Frontal cortex (tissue), 4 donors: ENCODE results near the gene ARMCX5. TPM values are rescaled to one million over a fixed set of nuclear protein-coding genes. Genes with fewer than 3 reads are reported as not detected.

Source experiments
- DNase-seq, 2 donors: peaks; one replicate each; pipeline ENCODE4 v3.0.0; 2012; ENCODE audit warnings: low spot score in 2 of 2
- FAIRE-seq: peaks from 2 replicates; lab custom pipeline; 2012; peaks lifted over from hg19 to GRCh38; lab: Jason Lieb, UNC
- total RNA-seq: library from RNA; depleted of rRNA; stranded (reverse); fragments of >200 nt; gene quantifications from one replicate; pipeline ENCODE4 v1.2.3, GENCODE V29; 2014
- donor health status: control.
- donor health status: control.
- donor health status: control.

Gene ARMCX5
- total RNA-seq, result 42.8 TPM

DNA sequence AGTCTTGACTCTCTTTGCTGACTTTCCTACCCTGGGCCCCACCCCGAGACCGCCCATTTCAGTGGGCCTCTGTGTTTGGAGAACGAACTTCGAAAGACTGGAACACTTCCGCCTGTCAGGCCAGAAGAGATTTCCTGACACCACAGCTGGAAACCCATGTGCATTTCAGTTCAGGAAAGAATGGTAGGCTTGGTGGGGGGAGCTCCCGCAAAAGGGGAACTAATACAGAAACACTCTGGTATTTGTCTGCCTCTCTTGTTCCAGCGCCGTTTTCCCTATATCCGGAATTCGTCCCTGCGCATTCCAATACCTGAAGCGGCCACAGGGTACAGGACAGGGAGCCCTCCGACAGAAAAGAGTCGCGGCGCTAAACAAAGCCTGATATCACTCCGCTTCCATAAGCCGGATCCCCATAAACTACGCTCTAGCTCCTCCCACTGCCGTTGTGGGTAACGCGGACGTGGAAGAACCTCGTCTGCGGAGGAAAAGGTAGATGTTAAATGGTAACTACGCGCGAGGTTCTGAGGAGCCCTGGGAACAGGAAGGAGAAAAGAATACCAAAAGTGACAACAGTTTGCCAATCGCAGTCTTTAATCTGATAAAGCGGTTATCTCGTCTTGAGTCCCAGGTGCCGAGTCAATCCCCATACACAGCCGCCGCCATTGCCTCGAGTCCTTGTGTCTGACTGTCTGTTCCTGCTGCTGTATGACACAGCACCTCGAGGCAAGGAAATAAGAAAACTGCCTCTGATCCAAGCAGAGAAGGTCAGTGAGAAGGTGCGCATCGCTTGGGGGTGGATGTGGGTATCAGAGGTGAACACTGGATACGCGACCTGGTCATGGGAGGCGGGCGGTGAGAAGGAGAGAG is at the start of gene ARMCX5:
Gene ARMCX5 (plus strand): TSS at position 432 of the 867 bp plus-strand sequence. CDS start 2,627 bp downstream, outside the sequence.
- peak in 1 of 2 donors; percentile 6 for DNase-seq
- FAIRE-seq, result no peak

DNA sequence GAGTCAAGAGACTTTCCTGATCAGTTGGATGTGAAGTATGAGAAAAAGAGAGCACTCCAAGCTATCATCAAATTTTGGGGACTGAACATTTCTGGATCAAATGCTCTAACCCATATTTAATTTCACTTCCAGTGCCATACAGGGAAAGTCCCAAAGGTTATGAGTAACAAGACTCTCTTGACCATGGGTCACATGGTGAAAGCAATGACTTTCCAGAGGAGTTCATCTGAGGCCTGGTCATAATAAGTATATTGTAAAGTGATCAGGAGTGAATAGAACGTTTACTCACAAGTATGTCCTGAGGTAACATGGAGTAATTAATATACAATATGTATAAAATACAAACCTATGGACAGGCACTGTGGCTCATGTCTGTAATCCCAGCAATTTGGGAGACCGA is 40.7 kb upstream of the ARMCX5 start:
- DNase-seq, result no peak
- FAIRE-seq, result no peak

GRCh38 chrX:102560423-102561068 is 38.8 kb upstream of the ARMCX5 start:
- FAIRE-seq (no peak), DNase-seq (no peak)

DNA sequence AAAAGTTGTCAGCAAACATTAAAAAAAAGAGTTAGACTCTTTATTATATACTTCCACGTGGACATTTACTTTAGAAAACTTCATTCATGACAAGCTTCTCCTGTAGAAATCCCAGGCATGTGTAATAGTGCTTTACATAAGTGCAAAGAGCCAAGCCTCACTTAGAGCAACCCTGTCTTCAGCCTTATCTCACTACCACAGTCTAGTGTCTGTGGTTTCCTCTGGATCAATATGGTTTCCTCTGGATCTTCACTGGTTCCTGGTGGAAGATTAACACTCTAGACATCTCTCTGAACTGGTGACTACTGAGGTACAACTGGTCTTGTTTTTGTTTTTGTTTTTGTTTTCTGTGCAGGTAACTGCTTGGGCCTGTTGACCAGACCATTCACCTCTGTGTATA is 18.4 kb upstream of the ARMCX5 start:
- DNase-seq (no peak), FAIRE-seq (no peak)

DNA sequence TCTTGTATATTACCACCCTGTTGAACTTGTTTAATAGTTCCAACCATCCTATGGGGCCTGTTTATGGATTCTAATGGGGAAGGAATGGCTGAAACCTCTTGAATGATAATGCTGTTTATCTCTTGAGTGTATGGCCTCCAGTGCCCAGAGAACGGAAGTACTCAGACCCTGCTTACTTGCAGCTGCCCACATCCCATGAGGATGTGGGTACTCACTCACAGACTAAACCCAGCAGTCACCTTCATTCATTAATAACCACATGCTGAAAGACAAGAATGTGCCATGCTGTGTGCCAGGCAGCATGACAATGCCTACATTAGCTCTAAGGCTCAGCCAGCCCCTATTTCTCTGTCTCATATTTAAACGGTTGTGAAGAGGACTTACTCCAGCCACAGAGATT is 5.9 kb upstream of the ARMCX5 start:
- FAIRE-seq (no peak), DNase-seq (no peak)

DNA sequence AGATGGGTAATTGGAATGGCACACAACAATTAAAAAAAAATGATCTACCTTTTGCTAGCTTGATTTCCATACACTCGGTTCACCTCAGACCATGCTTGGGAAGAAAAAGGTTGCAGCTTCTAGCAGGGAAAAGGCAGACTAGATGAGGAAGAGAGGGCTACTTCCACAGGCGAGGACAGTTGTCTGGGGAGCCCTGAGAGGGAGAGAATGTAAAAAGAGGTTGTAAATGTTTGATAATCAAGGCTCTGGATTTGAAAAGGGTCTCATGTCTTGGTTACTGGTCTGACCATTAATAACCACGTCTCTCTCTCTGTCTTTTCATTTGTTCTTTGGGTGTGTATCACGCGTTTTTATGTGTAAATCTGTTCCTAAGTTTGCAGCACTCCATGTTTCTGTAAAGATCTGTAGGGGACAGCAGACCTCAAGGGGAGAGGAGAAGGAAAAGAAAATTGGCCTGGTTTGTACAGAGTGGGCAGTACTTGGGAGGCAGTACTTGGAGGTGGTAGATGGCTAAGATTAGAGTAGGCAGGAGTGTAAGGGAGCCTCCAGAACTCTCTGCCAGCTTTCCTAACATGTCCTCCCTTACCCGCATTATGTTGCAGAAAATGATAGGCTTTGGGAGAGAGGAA is 750 bp downstream of the ARMCX5 start:
- no peak for DNase-seq
- no peak for FAIRE-seq

DNA sequence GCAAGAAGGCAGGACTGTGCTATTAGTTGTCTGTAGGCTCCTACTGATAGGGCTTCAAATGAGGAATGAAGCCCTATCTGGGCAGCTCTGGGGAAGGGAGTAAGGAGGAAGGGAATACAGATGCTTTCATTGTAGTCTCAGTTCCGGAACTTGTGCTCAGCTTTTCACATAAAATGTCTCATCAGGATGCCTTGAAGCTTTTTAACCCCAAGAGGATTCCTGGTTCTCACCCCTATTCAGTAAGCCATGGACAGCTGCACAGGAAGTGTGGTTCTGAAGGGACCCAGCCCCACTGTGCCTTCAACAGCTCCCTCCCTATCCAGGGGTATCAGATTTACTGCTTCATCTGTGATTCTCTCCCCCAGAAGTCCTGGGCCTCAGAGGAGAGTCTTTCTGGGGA is 5.0 kb downstream of the ARMCX5 start:
- DNase-seq, result no peak
- FAIRE-seq, result no peak

- no peak for DNase-seq
- no peak for FAIRE-seq
Measured at GRCh38 chrX:102606115-102606514, 6.8 kb downstream of the ARMCX5 start.

GRCh38 chrX:102610905-102611304 is 11.6 kb downstream of the ARMCX5 start:
- FAIRE-seq, result no peak

GRCh38 chrX:102624105-102624504 is 24.8 kb downstream of the ARMCX5 start:
- no peak for FAIRE-seq
- no peak for DNase-seq

More at GRCh38 chrX:102610905-102611304, 11.6 kb downstream of the ARMCX5 start:
- DNase-seq, result no peak

GRCh38 chrX:102627640-102628039 is 28.3 kb downstream of the ARMCX5 start:
- DNase-seq, result no peak
- no peak for FAIRE-seq

- FAIRE-seq, result no peak
- DNase-seq, result no peak
Measured at GRCh38 chrX:102637561-102637960, 38.2 kb downstream of the ARMCX5 start.

GRCh38 chrX:102650903-102651241 is 51.6 kb downstream of the ARMCX5 start:
- FAIRE-seq (no peak), DNase-seq (no peak)

GRCh38 chrX:102651242-102652011 is 52.1 kb downstream of the ARMCX5 start, which contains the start of gene GPRASP1:
TSS of gene GPRASP1 (plus strand) at chrX:102651483. CDS start at chrX:102653914, 2,431 bp downstream.
- DNase-seq (peak in 1 of 2 donors; percentile 23), FAIRE-seq (no peak)

GRCh38 chrX:102652031-102652688 is 52.8 kb downstream of the ARMCX5 start:
- DNase-seq (peak in 1 of 2 donors; percentile 6), FAIRE-seq (no peak)

Other genes starting within 250 kb of the ARMCX5 start
- gene NXF2B, start 159.5 kb upstream of the ARMCX5 start, total RNA-seq, result not detected
- gene TCP11X2, start 127.7 kb upstream of the ARMCX5 start, total RNA-seq, result not detected
- 220 TPM for gene TMSB15A, start 82.8 kb upstream of the ARMCX5 start, total RNA-seq
- 31.0 TPM for gene GPRASP1, start 52.0 kb downstream of the ARMCX5 start, total RNA-seq
- 84.8 TPM for gene GPRASP2, start 112.9 kb downstream of the ARMCX5 start, total RNA-seq
- 62.0 TPM for gene GPRASP3, start 121.2 kb downstream of the ARMCX5 start, total RNA-seq